Thoracic aorta (tissue), 2 donors: Measurements from ENCODE around the gene LCN10. TPM values are rescaled to one million over a fixed set of nuclear protein-coding genes. Genes with fewer than 3 reads are reported as not detected.

Experiments
- ATAC-seq: fragments of 150-250 bp; one replicate; pipeline ENCODE4 v1.8.0; 2017; ENCODE audit warnings: low read depth; ENCODE audit not compliant: insufficient number of reproducible peaks, low FRiP score
- DNase-seq: peaks from one replicate; pipeline ENCODE4 v3.0.0-alpha.2; 2020; ENCODE audit warnings: low spot score
- H3K27ac ChIP-seq, 2 donors: fragments of 200-600 bp; sonication (generic); 1 replicate in 1 of 2; 2 replicates in 1 of 2; pipeline ENCODE4 v1.5.1; 2016; ENCODE audit warnings: mild to moderate bottlenecking in 2 of 2, moderate library complexity in 2 of 2
- H3K27me3 ChIP-seq: fragments of 200-600 bp; sonication (generic); replicated peaks from 2 replicates; pipeline ENCODE4 v1.6.0; 2016; ENCODE audit warnings: mild to moderate bottlenecking; ENCODE audit not compliant: insufficient read depth
- H3K36me3 ChIP-seq: fragments of 200-600 bp; sonication (generic); one replicate; pipeline ENCODE4 v1.5.1; 2016
- H3K4me1 ChIP-seq, 2 donors: fragments of 200-600 bp; sonication (generic); 1 replicate in 1 of 2; 2 replicates in 1 of 2; pipeline versions ENCODE4 v1.5.1 to v1.6.0; 2016; ENCODE audit warnings: low read depth in 2 of 2, mild to moderate bottlenecking in 1 of 2; ENCODE audit not compliant: control insufficient read depth in 1 of 2
- H3K4me3 ChIP-seq: fragments of 200-600 bp; sonication (generic); 2 replicates; pipeline ENCODE4 v1.5.1; 2016; ENCODE audit warnings: mild to moderate bottlenecking
- H3K9me3 ChIP-seq: fragments of 200-600 bp; sonication (generic); 2 replicates; pipeline ENCODE4 v1.5.1; 2016
- total RNA-seq, 2 donors: library from RNA; depleted of rRNA; stranded (reverse); fragments of >200 nt; gene quantifications; one replicate each; pipeline versions ENCODE4 v1.1.0 to v1.2.3, GENCODE V29; 2016
- TF ChIP-seq, protein P1 (sequence below): fragments of 200-600 bp; sonication (generic); IDR thresholded peaks from one replicate; pipeline ENCODE4 v1.5.1; 2019; ENCODE audit warnings: antibody characterized with exemption

Gene LCN10
- total RNA-seq, 2 donors from 2014 or later: 3.1 to 9.4 TPM

DNA sequence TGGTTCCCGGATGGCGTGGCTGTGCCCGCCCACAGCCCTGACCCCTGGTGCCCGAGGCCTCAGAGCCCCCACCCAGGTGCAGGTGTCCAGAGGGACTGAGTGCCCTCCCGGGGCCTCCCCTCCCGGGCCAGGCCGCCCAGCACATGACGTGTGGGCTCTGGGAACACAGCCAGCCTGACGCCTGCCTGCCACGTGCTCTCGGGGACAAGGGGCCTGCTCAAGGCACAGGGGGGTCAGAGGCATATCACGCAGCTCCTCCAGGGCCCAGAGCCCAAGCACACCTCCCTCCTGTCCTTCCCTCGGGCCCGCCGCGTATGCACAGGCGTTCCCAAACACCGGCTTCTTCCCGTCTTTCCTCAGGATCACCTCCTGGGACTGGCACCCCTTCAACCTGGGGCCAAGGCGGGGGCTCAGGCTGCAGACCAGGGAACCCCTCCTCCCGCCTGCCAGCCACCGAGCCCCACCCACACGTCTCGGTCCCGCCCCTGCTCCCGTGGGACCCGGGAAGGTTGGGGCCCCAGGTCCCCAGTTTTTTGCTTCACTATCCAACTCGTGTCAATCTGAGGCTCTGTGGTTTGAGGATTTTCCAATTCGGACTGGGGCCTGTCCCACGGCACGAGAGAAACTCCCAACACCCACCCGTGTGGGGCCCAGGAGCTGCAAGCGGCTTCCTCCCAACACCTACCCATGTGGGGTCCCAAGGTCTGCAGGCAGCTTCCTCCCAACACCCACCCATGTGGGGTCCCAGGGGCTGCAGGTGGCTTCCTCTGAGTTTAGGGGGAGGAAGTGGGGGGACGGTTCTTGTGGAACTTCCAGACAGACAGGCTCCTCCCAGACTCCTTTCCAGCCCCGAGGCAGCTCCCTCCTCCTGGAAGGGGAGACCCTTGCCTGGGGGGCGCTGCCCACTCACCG lies 1.5 kb downstream of the LCN10 start:
- DNase-seq: no peak
- TF ChIP-seq, protein P1, sequence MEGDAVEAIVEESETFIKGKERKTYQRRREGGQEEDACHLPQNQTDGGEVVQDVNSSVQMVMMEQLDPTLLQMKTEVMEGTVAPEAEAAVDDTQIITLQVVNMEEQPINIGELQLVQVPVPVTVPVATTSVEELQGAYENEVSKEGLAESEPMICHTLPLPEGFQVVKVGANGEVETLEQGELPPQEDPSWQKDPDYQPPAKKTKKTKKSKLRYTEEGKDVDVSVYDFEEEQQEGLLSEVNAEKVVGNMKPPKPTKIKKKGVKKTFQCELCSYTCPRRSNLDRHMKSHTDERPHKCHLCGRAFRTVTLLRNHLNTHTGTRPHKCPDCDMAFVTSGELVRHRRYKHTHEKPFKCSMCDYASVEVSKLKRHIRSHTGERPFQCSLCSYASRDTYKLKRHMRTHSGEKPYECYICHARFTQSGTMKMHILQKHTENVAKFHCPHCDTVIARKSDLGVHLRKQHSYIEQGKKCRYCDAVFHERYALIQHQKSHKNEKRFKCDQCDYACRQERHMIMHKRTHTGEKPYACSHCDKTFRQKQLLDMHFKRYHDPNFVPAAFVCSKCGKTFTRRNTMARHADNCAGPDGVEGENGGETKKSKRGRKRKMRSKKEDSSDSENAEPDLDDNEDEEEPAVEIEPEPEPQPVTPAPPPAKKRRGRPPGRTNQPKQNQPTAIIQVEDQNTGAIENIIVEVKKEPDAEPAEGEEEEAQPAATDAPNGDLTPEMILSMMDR: no peak
- peaks cover 0 to 10% of the 10 kb centered on the region in 2 donors for H3K4me1 ChIP-seq
- peaks cover 3% of the 10 kb centered on the region for H3K27me3 ChIP-seq
- no peaks in the 10 kb centered on the region for H3K9me3 ChIP-seq
- no peak for ATAC-seq
- no peak overlapping the region for H3K4me3 ChIP-seq
- H3K27ac ChIP-seq: no peak overlapping the region
- no peaks in the 10 kb centered on the region for H3K36me3 ChIP-seq

- Histone ChIP-seq H3K27ac (no peak overlapping the region), H3K27me3 (peaks cover 3% of the 10 kb centered on the region), H3K4me3 (no peak overlapping the region), H3K36me3 (no peaks in the 10 kb centered on the region), H3K4me1 (peaks cover 0 to 10% of the 10 kb centered on the region in 2 donors), H3K9me3 (no peaks in the 10 kb centered on the region)
- DNase-seq (no peak), ATAC-seq (no peak)
- TF ChIP-seq, protein P1: no peak
These were observed 2.2 kb downstream of the LCN10 start for GRCh38 chr9:136740491-136740890.

DNA sequence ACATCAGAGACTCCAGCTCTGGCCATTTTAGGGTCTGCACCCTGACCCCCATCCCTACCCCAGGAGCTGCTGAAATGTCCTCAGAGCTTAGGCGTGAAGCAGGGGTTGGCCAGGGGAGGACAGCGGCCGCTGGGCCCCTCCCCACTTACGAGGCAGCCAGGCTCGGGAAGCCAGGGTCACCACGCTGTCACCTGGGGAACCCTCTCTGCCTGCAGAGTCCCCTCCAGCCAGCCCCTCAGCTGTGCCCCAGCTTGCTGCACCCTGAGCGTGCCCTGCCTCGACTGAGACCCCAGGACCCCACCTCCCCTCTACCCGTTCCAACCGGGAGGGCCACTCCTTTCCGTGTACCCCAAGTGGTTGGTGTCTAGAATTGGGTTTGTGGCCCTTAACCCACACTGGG lies 2.7 kb downstream of the LCN10 start:
- no peak for ATAC-seq
- peaks cover 0 to 10% of the 10 kb centered on the region in 2 donors for H3K4me1 ChIP-seq
- H3K9me3 ChIP-seq: no peaks in the 10 kb centered on the region
- H3K27me3 ChIP-seq: peaks cover 3% of the 10 kb centered on the region
- H3K36me3 ChIP-seq: no peaks in the 10 kb centered on the region
- no peak for DNase-seq
- TF ChIP-seq, protein P1: no peak
- no peak overlapping the region for H3K4me3 ChIP-seq
- H3K27ac ChIP-seq: no peak overlapping the region

DNA sequence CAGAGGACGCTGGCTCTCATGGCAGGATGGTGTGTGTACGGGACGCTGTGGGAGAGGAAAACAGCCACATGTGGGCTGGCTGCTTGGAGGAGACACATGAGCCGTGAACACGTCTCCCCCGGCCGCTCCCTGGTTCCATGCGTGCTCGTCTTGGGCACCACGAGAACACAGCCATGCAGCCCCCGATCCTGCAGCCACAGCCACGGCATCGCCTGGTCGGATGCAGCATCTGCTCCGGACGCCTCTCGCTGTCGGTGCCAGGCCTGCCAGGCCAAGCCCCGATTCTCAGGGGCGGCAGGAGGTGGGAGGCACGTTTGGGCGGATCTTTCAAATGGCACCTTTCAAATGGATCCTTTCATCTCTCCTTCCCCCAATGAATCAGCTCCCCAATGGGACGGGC lies 3.2 kb downstream of the LCN10 start:
- Histone ChIP-seq H3K27ac (no peak overlapping the region), H3K4me1 (peaks cover 0 to 10% of the 10 kb centered on the region in 2 donors), H3K4me3 (no peak overlapping the region), H3K9me3 (no peaks in the 10 kb centered on the region), H3K36me3 (no peaks in the 10 kb centered on the region), H3K27me3 (peaks cover 3% of the 10 kb centered on the region)
- TF ChIP-seq, protein P1: no peak
- no peak for DNase-seq
- no peak for ATAC-seq

DNA sequence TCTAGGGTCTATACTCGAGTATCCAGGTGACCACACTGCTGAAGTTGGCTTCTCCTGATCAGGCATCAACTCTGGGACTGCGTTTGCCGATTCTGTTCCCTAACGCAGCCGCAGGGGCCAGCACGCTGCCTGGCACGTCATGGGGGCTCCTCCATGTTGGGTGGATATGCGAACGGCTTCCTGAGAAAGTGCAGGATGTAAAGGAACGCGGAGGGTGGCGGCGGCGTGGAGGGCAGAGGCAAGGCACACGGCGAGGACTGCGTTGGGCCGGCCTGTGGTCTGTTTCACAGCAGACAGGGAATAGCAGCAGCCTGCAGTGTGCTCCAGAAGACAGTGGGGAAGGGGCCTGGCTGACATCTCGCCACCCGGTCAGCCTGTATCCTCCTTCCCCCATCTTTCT lies 3.8 kb downstream of the LCN10 start:
- H3K36me3 ChIP-seq: no peaks in the 10 kb centered on the region
- no peak overlapping the region for H3K27ac ChIP-seq
- no peaks in the 10 kb centered on the region for H3K9me3 ChIP-seq
- H3K4me3 ChIP-seq: no peak overlapping the region
- peaks cover 0 to 10% of the 10 kb centered on the region in 2 donors for H3K4me1 ChIP-seq
- no peak for ATAC-seq
- TF ChIP-seq, protein P1: no peak
- DNase-seq: no peak
- peaks cover 3% of the 10 kb centered on the region for H3K27me3 ChIP-seq
